ENCODE results near the gene IMP4.

IMP4 gene

GRCh38 chr2:130302164-130302886 lies 40.4 kb upstream of the IMP4 start:
- H3K4me3 ChIP-seq (ENCODE audit: low read length): no peak overlapping the region
- TF ChIP-seq EZH2 (optimal IDR thresholded peaks at IDR 0.05; ENCODE audit: low read depth, low read length): no peak
- TF ChIP-seq EZH2phosphoT487 (IDR thresholded peaks at IDR 0.05; ENCODE audit: low read length): no peak
- TF ChIP-seq, protein P1, sequence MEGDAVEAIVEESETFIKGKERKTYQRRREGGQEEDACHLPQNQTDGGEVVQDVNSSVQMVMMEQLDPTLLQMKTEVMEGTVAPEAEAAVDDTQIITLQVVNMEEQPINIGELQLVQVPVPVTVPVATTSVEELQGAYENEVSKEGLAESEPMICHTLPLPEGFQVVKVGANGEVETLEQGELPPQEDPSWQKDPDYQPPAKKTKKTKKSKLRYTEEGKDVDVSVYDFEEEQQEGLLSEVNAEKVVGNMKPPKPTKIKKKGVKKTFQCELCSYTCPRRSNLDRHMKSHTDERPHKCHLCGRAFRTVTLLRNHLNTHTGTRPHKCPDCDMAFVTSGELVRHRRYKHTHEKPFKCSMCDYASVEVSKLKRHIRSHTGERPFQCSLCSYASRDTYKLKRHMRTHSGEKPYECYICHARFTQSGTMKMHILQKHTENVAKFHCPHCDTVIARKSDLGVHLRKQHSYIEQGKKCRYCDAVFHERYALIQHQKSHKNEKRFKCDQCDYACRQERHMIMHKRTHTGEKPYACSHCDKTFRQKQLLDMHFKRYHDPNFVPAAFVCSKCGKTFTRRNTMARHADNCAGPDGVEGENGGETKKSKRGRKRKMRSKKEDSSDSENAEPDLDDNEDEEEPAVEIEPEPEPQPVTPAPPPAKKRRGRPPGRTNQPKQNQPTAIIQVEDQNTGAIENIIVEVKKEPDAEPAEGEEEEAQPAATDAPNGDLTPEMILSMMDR (IDR thresholded peaks at IDR 0.05; ENCODE audit: low read length): no peak
- H3F3A ChIP-seq (ENCODE audit: insufficient read depth, low read length): no peaks in the 10 kb centered on the region
- no peaks in the 10 kb centered on the region for H3K36me3 ChIP-seq (replicated peaks; ENCODE audit: insufficient read depth, low read length)
- H3K4me1 ChIP-seq (ENCODE audit: low read length): no peaks in the 10 kb centered on the region
- H3K27ac ChIP-seq (ENCODE audit: low read length): no peak overlapping the region
- no peaks in the 10 kb centered on the region for H3K79me2 ChIP-seq (ENCODE audit: low read length)
- no peaks in the 10 kb centered on the region for H4K20me1 ChIP-seq (ENCODE audit: insufficient read depth, low read length)
- no peak overlapping the region for H3K4me2 ChIP-seq (ENCODE audit: low read depth, low read length)
- no peaks in the 10 kb centered on the region for H3K9me2 ChIP-seq (replicated peaks; ENCODE audit: insufficient read depth, low read length)
- no peak for DNase-seq
- H3K9me3 ChIP-seq (replicated peaks; ENCODE audit: insufficient read depth, low read length): no peaks in the 10 kb centered on the region
- H3K27me3 ChIP-seq (replicated peaks; ENCODE audit: insufficient read depth, low read length): no peaks in the 10 kb centered on the region
- no peak overlapping the region for H3K9ac ChIP-seq (ENCODE audit: low read length)
- no peak overlapping the region for H2AFZ ChIP-seq (ENCODE audit: low read length)

GRCh38 chr2:130303169-130303568 lies 39.5 kb upstream of the IMP4 start:
- Histone ChIP-seq H3K79me2 (ENCODE audit: low read length) (no peaks in the 10 kb centered on the region), H3K27me3 (replicated peaks; ENCODE audit: insufficient read depth, low read length) (no peaks in the 10 kb centered on the region), H3K4me2 (ENCODE audit: low read depth, low read length) (no peak overlapping the region), H3K27ac (ENCODE audit: low read length) (no peak overlapping the region), H4K20me1 (ENCODE audit: insufficient read depth, low read length) (no peaks in the 10 kb centered on the region), H3K9me3 (replicated peaks; ENCODE audit: insufficient read depth, low read length) (no peaks in the 10 kb centered on the region), H3F3A (ENCODE audit: insufficient read depth, low read length) (no peaks in the 10 kb centered on the region), H2AFZ (ENCODE audit: low read length) (no peak overlapping the region), H3K9ac (ENCODE audit: low read length) (no peak overlapping the region), H3K4me3 (ENCODE audit: low read length) (no peak overlapping the region), H3K4me1 (ENCODE audit: low read length) (no peaks in the 10 kb centered on the region), H3K9me2 (replicated peaks; ENCODE audit: insufficient read depth, low read length) (no peaks in the 10 kb centered on the region), H3K36me3 (replicated peaks; ENCODE audit: insufficient read depth, low read length) (no peaks in the 10 kb centered on the region)
- TF ChIP-seq, protein P1 (IDR thresholded peaks at IDR 0.05; ENCODE audit: low read length): no peak
- no peak for TF ChIP-seq EZH2phosphoT487 (IDR thresholded peaks at IDR 0.05; ENCODE audit: low read length)
- no peak for DNase-seq

DNA sequence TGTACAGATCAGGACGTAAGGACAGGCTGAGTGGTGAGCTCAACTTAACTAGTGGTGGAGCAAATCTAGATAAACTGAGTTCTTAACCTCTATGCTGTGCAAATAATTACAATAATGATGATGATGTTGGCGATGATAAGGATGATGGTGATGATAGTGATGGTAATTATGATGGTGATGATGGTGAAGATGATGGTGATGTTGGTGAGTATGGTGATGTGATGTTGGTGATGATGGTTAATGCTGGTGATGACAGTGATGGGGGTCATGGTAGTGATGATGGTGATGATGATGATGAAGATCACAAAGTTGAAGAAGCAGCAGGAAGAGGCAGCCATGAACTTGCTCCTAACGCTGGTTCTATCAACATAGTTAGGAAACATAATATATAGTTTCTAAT lies 38.0 kb upstream of the IMP4 start:
- TF ChIP-seq, protein P1 (IDR thresholded peaks at IDR 0.05; ENCODE audit: low read length): no peak
- TF ChIP-seq EZH2 (optimal IDR thresholded peaks at IDR 0.05; ENCODE audit: low read depth, low read length): no peak
- no peak for TF ChIP-seq EZH2phosphoT487 (IDR thresholded peaks at IDR 0.05; ENCODE audit: low read length)
- Histone ChIP-seq H3K9ac (ENCODE audit: low read length) (no peak overlapping the region), H3K4me3 (ENCODE audit: low read length) (no peak overlapping the region), H4K20me1 (ENCODE audit: insufficient read depth, low read length) (no peaks in the 10 kb centered on the region), H3K36me3 (replicated peaks; ENCODE audit: insufficient read depth, low read length) (no peaks in the 10 kb centered on the region), H3K79me2 (ENCODE audit: low read length) (no peaks in the 10 kb centered on the region), H2AFZ (ENCODE audit: low read length) (no peak overlapping the region), H3K27ac (ENCODE audit: low read length) (no peak overlapping the region), H3K27me3 (replicated peaks; ENCODE audit: insufficient read depth, low read length) (no peaks in the 10 kb centered on the region), H3K9me2 (replicated peaks; ENCODE audit: insufficient read depth, low read length) (no peaks in the 10 kb centered on the region), H3F3A (ENCODE audit: insufficient read depth, low read length) (no peaks in the 10 kb centered on the region), H3K4me1 (ENCODE audit: low read length) (no peaks in the 10 kb centered on the region), H3K4me2 (ENCODE audit: low read depth, low read length) (no peak overlapping the region), H3K9me3 (replicated peaks; ENCODE audit: insufficient read depth, low read length) (no peaks in the 10 kb centered on the region)
- no peak for DNase-seq
